NCI-H1048 (cell line): Measurements from ENCODE around the gene TMEM259.
"Not testable (repeated sequence)": the region's sequence is repeated elsewhere in the genome, so short reads cannot be mapped to it uniquely, and the experiment has no call there.

Source experiments
- DNase-seq: peaks from one replicate; lab custom pipeline; 2025; lab: John Stamatoyannopoulos, UW

Gene TMEM259

DNA sequence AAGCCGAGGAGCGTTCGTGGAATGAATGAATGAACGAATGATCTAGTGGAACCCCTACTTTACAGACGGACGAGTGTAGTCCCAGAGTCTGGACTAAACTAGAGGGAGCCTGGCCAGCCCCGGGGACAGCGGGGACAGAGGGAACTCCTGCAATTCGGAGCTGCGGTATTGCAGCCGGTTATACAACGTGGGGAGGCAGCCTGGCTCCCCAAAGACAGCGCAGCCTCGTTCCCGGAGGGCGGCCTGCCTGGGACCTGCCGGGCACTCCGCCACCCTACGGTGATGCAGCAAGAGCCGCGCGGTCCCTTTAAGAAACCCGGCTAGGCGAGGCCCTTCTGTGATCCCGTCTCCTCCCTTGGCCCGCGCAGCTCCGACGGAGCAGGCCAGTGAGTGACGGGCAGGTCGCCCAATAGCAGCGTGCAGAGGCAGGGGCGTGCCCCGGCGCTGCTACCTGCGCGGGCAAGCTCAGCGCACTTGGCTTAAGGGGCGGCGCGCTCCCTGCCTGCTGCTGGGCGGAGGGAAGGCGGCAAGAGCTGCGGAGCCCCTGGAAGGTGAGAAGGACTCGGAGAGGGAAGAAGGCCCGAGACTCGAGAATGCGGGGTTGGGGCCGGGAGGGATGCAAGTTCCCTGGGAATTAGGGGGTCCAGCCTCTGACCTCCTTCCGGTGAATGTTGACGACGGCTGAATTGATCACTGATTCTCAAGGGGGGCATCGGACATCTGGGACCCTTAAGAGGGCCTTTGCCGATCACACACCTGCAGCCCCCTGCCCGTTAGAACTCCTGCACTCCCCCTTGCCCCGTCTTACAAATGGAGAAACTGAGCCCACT lies 18.9 kb upstream of the TMEM259 start, which contains the start of gene ABCA7:
ABCA7 (plus strand) TSS at position 462 of the 830 bp plus-strand sequence. CDS start 1,255 bp downstream, outside the sequence.
- DNase-seq = peak; percentile 96

- DNase-seq = no peak
These were observed 18.2 kb upstream of the TMEM259 start for GRCh38 chr19:1038978-1039645.

GRCh38 chr19:1037621-1038064 lies 16.7 kb upstream of the TMEM259 start:
- no peak for DNase-seq

DNA sequence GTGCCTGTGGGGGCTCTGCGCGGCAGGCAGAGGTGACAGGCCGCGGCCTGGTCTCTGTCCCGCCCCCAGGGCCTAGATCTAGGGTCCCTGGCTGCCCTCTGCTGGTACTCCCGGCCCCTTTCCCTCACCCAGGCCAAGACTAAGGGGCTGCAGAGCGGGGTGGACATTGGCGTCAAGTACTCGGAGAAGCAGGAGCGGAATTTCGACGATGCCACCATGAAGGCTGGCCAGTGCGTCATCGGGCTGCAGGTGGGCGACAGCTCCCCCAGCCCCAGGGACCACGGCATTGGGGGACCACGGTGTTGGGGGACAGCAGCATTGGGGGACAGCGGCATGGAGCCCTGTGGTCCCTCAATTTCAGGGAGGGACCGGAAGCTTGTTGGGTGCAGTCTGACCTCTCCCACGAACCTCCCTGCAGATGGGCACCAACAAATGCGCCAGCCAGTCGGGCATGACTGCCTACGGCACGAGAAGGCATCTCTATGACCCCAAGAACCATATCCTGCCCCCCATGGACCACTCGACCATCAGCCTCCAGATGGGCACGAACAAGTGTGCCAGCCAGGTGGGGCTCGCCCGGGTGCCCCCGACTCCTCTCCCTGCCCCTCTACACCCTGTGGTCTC lies 15.2 kb upstream of the TMEM259 start:
- no peak for DNase-seq

- DNase-seq = no peak
These were observed 11.4 kb upstream of the TMEM259 start for GRCh38 chr19:1032264-1032867.

DNA sequence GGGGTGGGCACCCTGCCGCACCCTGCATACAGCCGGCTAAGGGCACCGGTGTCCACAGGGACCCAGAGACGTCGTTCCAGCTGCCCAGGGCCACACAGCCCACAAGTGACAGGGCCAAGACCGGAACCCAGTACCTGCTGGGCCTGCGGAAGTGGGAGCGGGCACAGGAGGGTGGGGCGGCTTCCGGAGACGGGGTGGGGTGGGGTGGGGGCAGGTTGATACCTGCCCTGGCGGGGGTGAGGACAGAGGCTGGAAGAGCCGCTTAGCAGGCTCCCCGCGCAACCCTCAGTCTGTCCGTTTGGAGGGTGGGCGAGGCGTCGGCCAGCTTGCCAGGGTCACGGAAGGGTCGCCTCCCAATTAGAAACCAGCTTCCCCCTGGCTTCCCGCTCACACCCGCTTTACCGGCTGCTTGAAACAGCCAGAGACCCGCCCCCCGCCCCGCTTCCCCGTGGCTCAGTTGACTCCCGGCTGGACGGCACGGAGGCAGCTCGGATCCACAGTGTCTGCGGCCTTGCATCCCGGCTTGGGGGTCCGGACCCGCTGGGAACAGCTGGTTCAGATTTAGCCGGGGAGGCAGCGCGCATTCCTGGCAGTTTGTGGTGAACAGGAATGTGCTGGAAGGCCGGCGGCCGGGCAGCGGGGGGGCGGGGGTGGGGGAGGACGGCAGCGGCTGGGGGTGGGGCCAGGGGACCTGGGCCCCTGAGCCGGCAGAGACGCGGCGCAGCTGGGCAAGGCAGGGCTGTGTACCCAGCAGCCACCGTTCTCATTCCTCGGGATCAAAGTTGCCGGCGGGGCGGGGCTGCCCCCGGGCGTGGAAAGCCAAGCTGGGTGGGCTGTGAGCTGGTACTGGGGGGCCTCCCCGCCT lies 7.4 kb upstream of the TMEM259 start:
- DNase-seq = peak; percentile 59

GRCh38 chr19:1027650-1028061 lies 6.7 kb upstream of the TMEM259 start:
- DNase-seq = no peak

GRCh38 chr19:1026783-1027649 lies 6.1 kb upstream of the TMEM259 start:
- DNase-seq = no peak

DNA sequence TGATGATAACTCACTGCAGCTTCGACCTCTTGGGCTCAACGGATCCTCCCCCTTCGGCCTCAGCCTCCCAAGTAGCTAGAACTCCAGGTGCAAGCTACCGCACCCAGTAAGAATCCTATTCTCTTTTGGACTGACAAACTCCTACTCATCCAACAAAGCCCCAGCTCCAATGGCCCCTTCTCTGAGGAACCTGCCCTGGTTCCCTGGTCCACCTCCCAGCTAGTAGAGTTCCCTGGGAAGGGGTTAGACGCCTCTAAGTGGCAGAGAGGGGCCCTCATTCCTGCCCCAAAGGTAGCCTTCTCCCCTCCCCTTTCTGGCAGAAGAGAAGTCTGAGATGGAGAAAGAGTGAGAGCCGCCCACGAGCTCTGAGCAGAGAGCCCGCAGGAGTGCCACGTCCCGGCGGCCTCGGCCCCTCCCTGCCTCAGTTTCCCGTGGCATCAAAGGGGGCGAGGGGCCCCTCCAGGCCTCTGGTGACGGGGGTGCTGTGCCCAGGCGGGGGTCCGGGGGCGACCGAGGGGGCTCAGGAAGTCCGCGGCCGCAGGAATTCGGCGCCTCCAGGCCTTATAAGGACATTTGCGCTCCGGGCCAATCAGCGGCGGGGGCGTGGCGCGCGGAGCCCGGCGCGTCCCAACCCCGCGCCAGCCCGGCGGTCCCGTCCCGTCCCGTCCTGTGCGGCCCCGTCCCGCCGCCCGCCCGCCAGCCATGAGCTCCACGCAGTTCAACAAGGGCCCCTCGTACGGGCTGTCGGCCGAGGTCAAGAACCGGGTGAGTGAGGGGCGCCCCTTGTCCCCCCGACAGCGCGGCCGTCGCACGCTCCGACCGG lies 5.2 kb upstream of the TMEM259 start, which contains the start of gene CNN2:
CNN2 (plus strand) TSS at position 649 of the 823 bp plus-strand sequence; CDS start at position 703, 54 bp downstream.
- no peak for DNase-seq

- not testable (repeated sequence) for DNase-seq
These were observed 4.2 kb upstream of the TMEM259 start for GRCh38 chr19:1025080-1025479.

GRCh38 chr19:1023883-1024188 lies 2.9 kb upstream of the TMEM259 start:
- not testable (repeated sequence) for DNase-seq

DNA sequence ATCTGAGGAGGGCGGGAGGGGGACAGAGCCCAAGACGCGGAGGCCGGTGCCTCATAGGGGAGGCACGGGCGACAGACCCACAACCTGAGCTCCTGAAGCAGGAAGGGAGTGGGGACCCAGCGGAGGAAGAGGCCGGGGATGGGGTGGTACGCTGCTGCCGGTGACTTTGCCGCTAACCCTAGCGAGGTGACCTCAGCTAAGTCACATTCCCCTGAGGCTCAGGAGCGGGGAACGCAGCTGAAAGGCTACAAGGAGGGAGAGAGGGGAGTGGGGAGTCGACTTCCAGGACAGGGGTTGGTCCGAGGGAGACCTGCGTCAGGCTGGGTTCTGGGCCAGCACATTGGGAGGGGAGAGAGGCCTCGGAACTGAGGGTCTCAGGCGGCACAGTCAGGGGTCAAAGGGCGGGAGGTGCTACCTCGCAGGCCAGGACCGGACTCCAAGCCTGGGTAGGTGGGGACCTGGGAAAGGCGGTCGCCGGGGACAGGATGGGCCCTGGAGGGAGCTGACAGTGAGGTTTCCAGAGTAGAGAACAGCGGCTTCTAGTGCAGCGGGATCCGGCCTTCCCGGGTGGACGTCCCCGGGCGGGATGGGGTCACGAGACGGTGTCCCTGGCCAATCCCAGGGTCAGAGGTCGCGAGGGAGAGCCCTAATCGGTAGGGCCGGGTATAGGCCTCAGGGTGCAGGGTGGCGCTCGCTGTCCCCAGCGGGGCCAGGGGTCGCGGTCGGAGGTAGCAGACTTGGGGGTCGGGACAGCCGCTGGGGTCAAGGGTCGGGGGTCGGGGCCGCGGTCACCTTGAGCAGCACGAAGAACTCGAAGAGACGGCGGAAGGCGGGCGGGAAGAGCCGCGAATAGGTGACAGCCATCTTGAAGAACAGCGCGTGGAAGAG lies 699 bp downstream of the TMEM259 start:
- no peak for DNase-seq

DNA sequence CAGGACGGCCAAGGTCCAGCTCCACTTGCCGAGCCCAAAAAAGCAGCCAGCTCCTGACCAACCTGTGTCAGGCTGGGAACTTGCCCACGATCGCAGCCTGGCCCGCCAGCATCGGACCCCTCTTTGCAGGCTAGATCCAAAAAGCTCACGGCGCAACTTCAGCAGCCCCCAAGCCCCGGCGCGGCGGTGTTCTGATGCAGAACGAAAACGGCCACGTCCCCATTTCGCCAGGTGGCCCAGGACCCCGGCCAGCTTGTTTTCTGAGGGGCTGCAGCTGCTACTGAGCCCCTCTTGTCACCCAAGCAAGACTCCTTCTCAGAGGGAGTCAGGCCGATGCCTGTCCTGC lies 1.3 kb downstream of the TMEM259 start:
- DNase-seq = no peak

DNA sequence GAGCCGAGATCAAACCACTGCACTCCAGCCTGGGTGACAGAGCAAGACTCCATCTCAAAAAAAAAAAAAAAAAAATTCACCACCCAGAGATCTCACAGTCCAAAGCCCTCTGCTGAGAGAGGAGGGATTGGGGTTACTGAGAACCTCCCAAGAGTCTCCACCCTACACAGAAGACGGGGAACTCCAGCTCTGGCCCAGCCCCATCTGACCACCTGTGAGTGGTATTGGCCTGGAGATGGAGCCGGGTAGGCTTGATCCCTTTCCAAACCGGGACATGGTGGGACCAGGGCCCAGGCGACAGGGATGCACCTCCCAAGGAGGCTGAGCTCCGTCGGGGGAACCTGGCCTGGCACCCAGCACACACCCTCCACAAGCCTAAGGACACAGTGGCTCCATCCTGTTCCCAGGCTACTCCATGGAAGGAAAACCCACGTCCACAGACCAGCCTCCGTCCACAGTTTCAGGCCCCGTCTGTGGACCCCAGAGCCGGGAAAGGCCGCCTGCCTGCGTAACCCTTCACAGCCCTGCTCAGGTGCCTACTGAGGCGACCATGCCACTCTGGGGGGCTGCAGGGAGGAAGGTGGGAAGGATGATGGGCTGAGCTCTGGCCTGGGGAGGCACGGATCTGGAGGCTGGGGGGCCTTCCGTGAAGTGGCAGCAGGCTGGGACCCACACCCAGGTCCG lies 1.8 kb downstream of the TMEM259 start:
- no peak for DNase-seq

DNA sequence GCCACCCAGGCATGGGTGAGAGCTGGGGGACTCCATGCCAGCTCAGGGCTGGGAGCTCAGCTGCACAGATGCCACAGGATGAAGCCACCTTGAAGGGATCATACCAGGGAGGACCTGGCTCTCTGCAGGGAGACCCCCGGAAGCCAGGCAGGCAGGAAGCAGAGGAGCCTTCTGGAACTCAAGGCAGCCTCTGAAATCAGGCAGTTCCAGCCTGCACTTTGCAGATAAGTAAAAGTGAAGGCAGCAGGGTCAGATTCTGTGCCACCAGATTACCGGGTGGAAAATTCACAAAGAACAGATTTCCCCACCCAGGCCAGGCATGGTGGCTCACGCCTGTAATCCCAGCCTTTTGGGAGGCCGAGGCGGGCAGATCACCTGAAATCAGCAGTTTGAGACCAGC lies 2.5 kb downstream of the TMEM259 start:
- DNase-seq = no peak

DNA sequence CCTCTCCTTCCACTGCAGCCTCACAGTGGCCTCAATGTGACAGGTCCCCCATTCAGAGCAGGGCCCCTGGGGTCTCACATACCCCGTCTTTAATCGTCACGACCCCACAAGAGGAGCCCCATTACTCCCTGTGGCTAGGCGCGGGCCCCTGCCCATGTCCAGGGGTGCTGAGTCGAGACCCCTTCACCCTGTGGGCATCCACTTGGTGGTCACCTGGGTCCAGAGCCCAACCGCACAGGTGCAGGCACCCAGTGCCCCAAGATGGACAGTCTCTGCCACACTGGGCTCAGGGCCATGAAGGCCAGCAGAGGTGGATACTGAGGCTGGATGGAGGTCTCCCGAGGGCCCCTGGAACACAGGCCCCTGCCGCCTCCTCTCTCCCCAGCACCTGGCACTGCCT lies 3.0 kb downstream of the TMEM259 start:
- no peak for DNase-seq

DNA sequence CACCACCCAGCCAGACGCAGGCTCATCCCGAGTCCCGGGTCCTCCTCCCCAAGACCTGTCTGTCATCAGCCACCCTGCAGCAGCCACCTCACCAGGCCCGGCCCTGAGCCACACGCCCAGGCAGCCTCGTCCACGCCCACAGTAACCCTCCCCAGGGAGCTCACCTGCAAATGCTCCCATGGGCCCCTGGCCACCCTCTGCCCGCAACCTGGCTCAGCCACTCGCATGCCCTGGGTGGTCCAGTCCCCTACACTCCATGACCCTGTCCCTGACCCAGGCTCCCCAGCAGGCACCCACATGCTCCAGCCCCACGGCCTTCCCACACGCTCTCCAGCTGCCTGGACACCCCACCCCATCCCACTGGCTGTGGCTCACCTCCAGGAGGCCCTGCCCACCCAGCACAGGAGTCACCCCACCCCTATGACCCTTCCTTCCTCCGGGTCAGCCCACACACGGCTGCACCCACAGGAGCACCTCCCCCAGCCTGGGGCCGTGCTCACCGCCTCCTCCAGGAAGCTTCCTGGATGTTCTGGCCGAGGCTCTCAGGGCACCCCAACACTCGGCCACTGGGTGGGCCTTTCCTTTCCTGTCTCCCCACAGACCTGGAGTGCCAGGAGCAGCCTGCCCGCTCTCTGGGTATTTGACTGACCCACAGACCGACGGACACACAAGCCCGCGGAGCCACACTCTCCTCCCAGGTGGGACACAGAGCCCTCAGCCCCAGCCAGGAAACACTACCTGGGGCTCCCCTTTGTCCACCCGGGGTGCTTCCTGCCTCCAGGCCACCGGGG lies 3.6 kb downstream of the TMEM259 start:
- DNase-seq = no peak
